ENCODE data around the gene COL15A1.

The COL15A1 gene

GRCh38 chr9:98986866-98987651 lies 43.4 kb downstream of the COL15A1 start:
- no peak for DNase-seq (ENCODE audit: extremely low read depth, low read depth)
- no peak for TF ChIP-seq CTCF (IDR thresholded peaks at IDR 0.05; ENCODE audit: low read depth, low read length)

GRCh38 chr9:98989036-98990000 lies 45.6 kb downstream of the COL15A1 start:
- peak; percentile 96 for DNase-seq (ENCODE audit: extremely low read depth, low read depth)
- no peak; the same call in none of the 2 replicates for TF ChIP-seq CTCF (IDR thresholded peaks at IDR 0.05; ENCODE audit: low read depth, low read length)

- no peak for TF ChIP-seq CTCF (IDR thresholded peaks at IDR 0.05; ENCODE audit: low read depth, low read length)
- DNase-seq (ENCODE audit: extremely low read depth, low read depth), result no peak
These were observed 46.6 kb downstream of the COL15A1 start for GRCh38 chr9:98990181-98990870.

GRCh38 chr9:98992107-98992884 lies 48.6 kb downstream of the COL15A1 start:
- TF ChIP-seq CTCF (IDR thresholded peaks at IDR 0.05; ENCODE audit: low read depth, low read length), result no peak
- no peak for DNase-seq (ENCODE audit: extremely low read depth, low read depth)

GRCh38 chr9:98992885-98993569 lies 49.3 kb downstream of the COL15A1 start:
- DNase-seq (ENCODE audit: extremely low read depth, low read depth), result no peak
- TF ChIP-seq CTCF (IDR thresholded peaks at IDR 0.05; ENCODE audit: low read depth, low read length), result no peak

GRCh38 chr9:98993570-98993945 lies 49.9 kb downstream of the COL15A1 start:
- DNase-seq (ENCODE audit: extremely low read depth, low read depth), result no peak
- TF ChIP-seq CTCF (IDR thresholded peaks at IDR 0.05; ENCODE audit: low read depth, low read length), result no peak
